ENCODE measurements around the gene ARAF. TPM values are rescaled to one million over a fixed set of nuclear protein-coding genes. Genes with fewer than 3 reads are reported as not detected.
"Not testable (repeated sequence)": the region's sequence is repeated elsewhere in the genome, so short reads cannot be mapped to it uniquely, and the experiment has no call there.

Gene ARAF
- total RNA-seq (10 to 100 TPM; 65.9 to 73.2 (median 69.2) TPM), polyA plus RNA-seq (33.2 TPM)
- long read RNA-seq, donor 1, transcript ARAF-203 (16 exons, 2,458 nt) = major isoform, 47 of 104 reads
- long read RNA-seq, donor 1, partial matches to known transcripts = 52 of 104 reads
- long read RNA-seq, donor 1, other reads (novel, unspliced or antisense) = 2 of 104 reads
- long read RNA-seq, donor 2, transcript ARAF-203 (16 exons, 2,458 nt) = major isoform, 30 of 49 reads
- long read RNA-seq, donor 2, partial matches to known transcripts = 15 of 49 reads
- long read RNA-seq, donor 2, other reads (novel, unspliced or antisense) = 4 of 49 reads
- long read RNA-seq, donor 3, transcript ARAF-203 (16 exons, 2,458 nt) = major isoform, 82 of 153 reads
- long read RNA-seq, donor 3, partial matches to known transcripts = 62 of 153 reads
- long read RNA-seq, donor 3, other reads (novel, unspliced or antisense) = 6 of 153 reads
- long read RNA-seq, donor 4, transcript ARAF-203 (16 exons, 2,458 nt) = major isoform, 36 of 62 reads
- long read RNA-seq, donor 4, partial matches to known transcripts = 16 of 62 reads
- long read RNA-seq, donor 4, other reads (novel, unspliced or antisense) = 6 of 62 reads

DNA sequence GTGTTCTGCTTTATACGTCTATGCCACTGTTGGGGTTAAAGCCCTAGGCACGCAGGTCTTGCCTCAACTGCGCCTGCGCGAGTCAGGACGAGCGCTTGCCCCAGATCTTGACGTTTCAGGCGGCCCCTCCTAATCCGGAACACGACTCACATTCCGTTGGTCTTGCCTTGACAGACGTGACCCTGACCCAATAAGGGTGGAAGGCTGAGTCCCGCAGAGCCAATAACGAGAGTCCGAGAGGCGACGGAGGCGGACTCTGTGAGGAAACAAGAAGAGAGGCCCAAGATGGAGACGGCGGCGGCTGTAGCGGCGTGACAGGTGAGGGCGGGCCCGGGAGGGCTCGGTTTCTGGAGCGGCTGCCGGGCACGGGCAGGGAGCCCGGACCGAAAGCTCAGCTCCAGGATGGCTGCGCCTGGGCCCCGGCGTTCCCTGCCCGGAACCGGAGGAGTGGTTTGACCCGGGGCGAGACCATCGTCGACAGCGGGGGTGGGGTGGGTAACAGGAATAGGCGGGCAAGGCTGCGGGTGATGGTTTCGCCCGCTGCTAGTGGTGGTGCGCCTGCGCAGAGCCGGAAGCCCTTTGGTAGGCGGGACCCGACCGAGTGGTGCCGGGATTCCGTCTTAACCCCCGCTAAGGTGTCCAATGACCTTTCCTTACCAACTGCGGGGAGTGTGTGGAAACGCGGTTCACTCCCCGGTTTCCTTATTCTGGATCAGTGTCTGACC is at the start of gene ARAF:
Gene ARAF, plus strand, starts transcription at position 272 of the 725 bp plus-strand sequence. CDS start 1,763 bp downstream, outside the sequence.
- Histone ChIP-seq H3K4me1 (ENCODE audit: control insufficient read depth, insufficient read depth, low read length) (peaks cover 3% of the 10 kb centered on the region), H3K27me3 (ENCODE audit: control insufficient read depth, insufficient read depth) (no peaks in the 10 kb centered on the region), H3K4me3 (ENCODE audit: low read length) (peak within 1 kb of the TSS; percentile 87), H3K27ac (ENCODE audit: low read length) (peak within 1 kb of the TSS; percentile 98), H3K9me3 (ENCODE audit: control insufficient read depth, low read length) (no peaks in the 10 kb centered on the region)
- under 1% methylated on average over 59 of the region's 59 CpGs for WGBS
- DNase-seq (peak; percentile 97), ATAC-seq (peak; percentile 96 to 97)
- intact Hi-C loops (cut with DNase I) = loop anchor here in 1 of 4 donors (5.0 kb wide), 1 partner anchor 86 kb away; no protein-coding TSS in a partner anchor

DNA sequence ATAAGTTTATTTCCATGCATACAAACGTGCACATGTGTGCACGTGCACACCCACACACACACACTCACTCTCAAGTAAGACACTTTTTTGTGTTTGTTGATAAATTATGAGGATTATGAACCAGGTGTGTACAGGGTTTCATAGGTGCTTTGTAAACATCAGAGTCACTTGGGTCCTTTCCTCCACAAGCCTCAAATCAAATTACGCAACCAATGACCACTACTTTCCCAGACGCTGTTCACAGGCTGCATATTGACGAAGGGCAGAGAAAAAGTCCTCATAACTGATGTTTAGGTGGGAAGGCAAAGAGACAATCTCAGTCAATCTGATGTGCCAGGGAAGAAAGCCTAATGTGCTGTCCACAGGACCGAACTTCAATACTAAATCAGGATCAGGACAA is 48.6 kb upstream of the ARAF start:
- H3K4me1 ChIP-seq (ENCODE audit: control insufficient read depth, insufficient read depth, low read length); H3K27ac ChIP-seq (ENCODE audit: low read length); ATAC-seq; H3K4me3 ChIP-seq (ENCODE audit: low read length); H3K9me3 ChIP-seq (ENCODE audit: control insufficient read depth, low read length); intact Hi-C loops (cut with DNase I); DNase-seq; H3K27me3 ChIP-seq (ENCODE audit: control insufficient read depth, insufficient read depth): not testable (repeated sequence)
- WGBS = 86% methylated on average over 4 of the region's 6 CpGs

DNA sequence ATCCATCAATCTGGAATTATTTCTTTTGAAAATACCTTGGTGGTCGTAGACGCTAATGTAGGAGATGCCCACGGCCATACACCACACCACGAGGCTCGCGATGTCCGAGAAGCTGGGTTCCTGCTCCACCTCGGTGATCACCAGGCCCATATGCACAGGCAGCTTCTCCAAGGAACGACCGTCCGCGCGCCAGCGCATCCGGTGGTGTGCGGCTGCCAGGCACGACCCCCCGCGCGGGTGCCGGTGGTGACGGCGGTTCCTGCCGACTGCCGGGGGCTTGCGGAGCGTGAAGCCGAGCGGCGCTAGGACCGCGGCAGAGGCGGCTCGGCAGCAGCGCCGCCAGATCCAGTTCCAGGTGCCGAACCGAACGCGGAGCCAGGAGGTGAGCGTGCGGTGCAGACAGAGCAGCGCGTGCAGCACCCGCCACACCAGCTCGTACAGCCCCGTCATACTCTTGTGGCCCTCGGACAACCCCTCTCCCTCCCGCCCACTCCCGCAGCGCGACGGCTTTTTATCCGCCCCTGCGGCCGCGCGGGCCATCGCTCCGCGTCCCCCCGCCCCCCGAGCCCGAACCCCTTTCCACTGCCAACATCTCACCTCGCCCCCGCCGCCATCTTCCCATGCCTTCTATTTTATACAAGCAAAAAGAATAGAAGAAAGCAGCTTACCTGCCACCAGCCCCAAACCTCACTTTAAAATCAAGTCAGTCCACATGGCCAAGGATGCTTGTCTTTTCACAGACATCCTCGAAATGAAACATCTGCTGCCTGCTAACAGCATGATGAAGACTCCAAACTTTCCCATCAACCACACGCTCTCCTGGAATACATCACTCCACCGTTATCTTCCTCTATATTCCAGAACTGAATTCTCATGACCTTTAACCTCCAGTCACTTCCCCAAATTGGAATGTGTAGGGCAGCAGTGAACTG is 47.7 kb upstream of the ARAF start:
- peak overlapping the region; percentile 48 for H3K4me3 ChIP-seq (ENCODE audit: low read length)
- H3K27ac ChIP-seq (ENCODE audit: low read length); H3K4me1 ChIP-seq (ENCODE audit: control insufficient read depth, insufficient read depth, low read length); DNase-seq; intact Hi-C loops (cut with DNase I); H3K27me3 ChIP-seq (ENCODE audit: control insufficient read depth, insufficient read depth); H3K9me3 ChIP-seq (ENCODE audit: control insufficient read depth, low read length): not testable (repeated sequence)
- peak; percentile 64 to 73 for ATAC-seq
- WGBS = 4% methylated on average over 29 of the region's 70 CpGs

GRCh38 chrX:47514533-47515235 is 46.3 kb upstream of the ARAF start:
- no peak overlapping the region for H3K27ac ChIP-seq (ENCODE audit: low read length)
- no peak for ATAC-seq
- H3K27me3 ChIP-seq (ENCODE audit: control insufficient read depth, insufficient read depth) = no peaks in the 10 kb centered on the region
- H3K4me3 ChIP-seq (ENCODE audit: low read length) = no peak overlapping the region
- no peaks in the 10 kb centered on the region for H3K4me1 ChIP-seq (ENCODE audit: control insufficient read depth, insufficient read depth, low read length)
- intact Hi-C loops (cut with DNase I) = no loop called here
- H3K9me3 ChIP-seq (ENCODE audit: control insufficient read depth, low read length) = no peaks in the 10 kb centered on the region
- DNase-seq = no peak
- WGBS = 84% methylated on average over 7 of the region's 7 CpGs

DNA sequence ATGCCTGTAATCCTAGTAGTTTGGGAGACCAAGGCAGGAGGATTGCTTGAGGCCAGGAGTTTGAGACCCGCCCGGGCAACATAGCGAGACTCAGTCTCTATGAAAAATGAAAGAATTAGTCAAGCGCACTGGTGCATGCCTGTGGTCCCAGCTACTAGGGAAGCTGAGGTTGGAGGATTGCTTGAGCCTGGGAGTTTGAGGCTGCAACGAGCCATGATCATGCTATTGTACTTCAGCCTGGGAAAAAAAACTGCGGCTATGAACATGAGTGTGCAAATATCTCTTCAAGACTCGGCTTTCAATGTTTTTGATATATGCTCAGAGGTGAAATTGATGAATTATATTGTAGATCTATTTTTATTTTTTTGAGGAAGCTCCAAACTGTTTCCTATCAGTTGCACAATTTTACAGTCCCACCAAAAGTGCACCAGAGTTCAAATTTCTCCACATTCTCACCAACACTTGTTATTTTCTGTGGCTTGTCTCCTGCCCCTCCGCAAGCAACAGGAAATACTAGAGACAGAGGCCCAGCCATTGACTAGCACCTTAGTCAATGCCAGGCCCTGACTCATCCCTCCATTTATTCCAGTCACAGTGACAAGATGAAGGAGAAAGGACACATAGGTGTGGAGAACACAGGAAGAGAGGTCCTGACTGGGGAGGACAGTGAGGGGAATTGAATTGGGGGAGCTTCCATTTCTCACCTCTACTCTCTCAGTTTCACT is 44.9 kb upstream of the ARAF start:
- no peaks in the 10 kb centered on the region for H3K27me3 ChIP-seq (ENCODE audit: control insufficient read depth, insufficient read depth)
- H3K9me3 ChIP-seq (ENCODE audit: control insufficient read depth, low read length) = no peaks in the 10 kb centered on the region
- intact Hi-C loops (cut with DNase I) = no loop called here
- no peaks in the 10 kb centered on the region for H3K4me1 ChIP-seq (ENCODE audit: control insufficient read depth, insufficient read depth, low read length)
- H3K27ac ChIP-seq (ENCODE audit: low read length) = no peak overlapping the region
- H3K4me3 ChIP-seq (ENCODE audit: low read length) = no peak overlapping the region
- ATAC-seq = no peak
- no peak for DNase-seq
- 90% methylated on average over 8 of the region's 8 CpGs for WGBS

DNA sequence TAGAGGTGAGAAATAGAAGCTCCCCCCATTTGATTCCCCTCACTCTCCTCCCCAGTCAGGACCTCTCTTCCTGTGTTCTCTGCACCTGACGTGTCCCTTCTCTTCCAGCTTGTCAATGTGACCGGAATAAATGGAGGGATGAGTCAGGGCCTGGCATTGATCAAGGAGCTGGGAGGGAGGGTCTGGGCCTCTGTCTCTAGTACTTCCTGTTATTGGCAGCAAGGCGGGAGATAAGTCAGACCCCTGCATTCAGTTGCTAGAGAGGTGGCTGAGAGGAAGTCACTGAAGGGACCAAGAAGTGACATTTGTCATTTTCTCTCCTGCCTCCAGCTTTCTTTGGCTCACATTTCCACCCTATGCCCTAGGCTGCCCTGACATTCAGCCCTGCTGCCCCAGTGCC is 42.9 kb upstream of the ARAF start:
- no peak for DNase-seq
- Histone ChIP-seq H3K27ac (ENCODE audit: low read length) (no peak overlapping the region), H3K4me3 (ENCODE audit: low read length) (no peak overlapping the region), H3K9me3 (ENCODE audit: control insufficient read depth, low read length) (no peaks in the 10 kb centered on the region), H3K4me1 (ENCODE audit: control insufficient read depth, insufficient read depth, low read length) (no peaks in the 10 kb centered on the region), H3K27me3 (ENCODE audit: control insufficient read depth, insufficient read depth) (no peaks in the 10 kb centered on the region)
- 66% methylated on average over 3 of the region's 3 CpGs for WGBS
- intact Hi-C loops (cut with DNase I) = no loop called here
- ATAC-seq = no peak

GRCh38 chrX:47523297-47523696 is 37.7 kb upstream of the ARAF start:
- Histone ChIP-seq H3K4me1 (ENCODE audit: control insufficient read depth, insufficient read depth, low read length) (no peaks in the 10 kb centered on the region), H3K4me3 (ENCODE audit: low read length) (peak overlapping the region; percentile 55), H3K27ac (ENCODE audit: low read length) (no peak overlapping the region), H3K9me3 (ENCODE audit: control insufficient read depth, low read length) (no peaks in the 10 kb centered on the region), H3K27me3 (ENCODE audit: control insufficient read depth, insufficient read depth) (no peaks in the 10 kb centered on the region)
- DNase-seq (peak; percentile 83 to 93 (median 93)), ATAC-seq (peak; percentile 97 to 98)
- WGBS = 2% methylated on average over 33 of the region's 33 CpGs
- intact Hi-C loops (cut with DNase I) = loop anchor here in 1 of 4 donors (5.0 kb wide), 1 partner anchor 331 kb away; the partner anchor contains the start of gene UBA1

DNA sequence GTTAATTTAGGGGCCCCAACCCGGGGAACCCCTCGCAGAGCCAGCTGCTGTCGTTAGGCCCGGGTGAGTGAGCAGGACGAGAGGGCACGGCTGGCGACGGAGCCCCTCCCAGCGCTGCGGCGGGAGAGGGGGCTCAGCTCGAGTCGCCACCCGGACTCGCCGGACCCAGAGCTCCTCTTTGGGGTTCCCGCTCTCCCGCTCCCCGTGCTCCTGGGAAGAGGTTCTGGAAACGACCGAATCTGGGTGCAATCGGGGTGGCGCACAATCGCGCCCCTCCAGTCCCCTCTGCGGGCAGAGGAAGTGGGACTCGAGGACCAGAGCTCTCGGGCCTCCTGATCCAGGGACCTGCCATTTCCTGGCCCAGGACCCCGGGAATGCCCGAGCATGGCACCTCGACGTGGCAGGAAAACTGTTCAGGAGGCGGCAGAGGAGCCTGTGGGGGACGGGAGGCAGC is 37.3 kb upstream of the ARAF start:
- no peak overlapping the region for H3K27ac ChIP-seq (ENCODE audit: low read length)
- H3K4me3 ChIP-seq (ENCODE audit: low read length) = peak overlapping the region; percentile 55
- DNase-seq (no peak), ATAC-seq (peak in 1 of 2 donors; percentile 56)
- WGBS = 2% methylated on average over 34 of the region's 34 CpGs
- H3K27me3 ChIP-seq (ENCODE audit: control insufficient read depth, insufficient read depth) = no peaks in the 10 kb centered on the region
- H3K9me3 ChIP-seq (ENCODE audit: control insufficient read depth, low read length) = no peaks in the 10 kb centered on the region
- H3K4me1 ChIP-seq (ENCODE audit: control insufficient read depth, insufficient read depth, low read length) = no peaks in the 10 kb centered on the region
- intact Hi-C loops (cut with DNase I) = loop anchor here in 1 of 4 donors (5.0 kb wide), 1 partner anchor 331 kb away; the partner anchor contains the start of gene UBA1

GRCh38 chrX:47529548-47529947 is 31.5 kb upstream of the ARAF start:
- Histone ChIP-seq H3K27ac (ENCODE audit: low read length) (no peak overlapping the region), H3K9me3 (ENCODE audit: control insufficient read depth, low read length) (no peaks in the 10 kb centered on the region), H3K27me3 (ENCODE audit: control insufficient read depth, insufficient read depth) (no peaks in the 10 kb centered on the region), H3K4me1 (ENCODE audit: control insufficient read depth, insufficient read depth, low read length) (no peaks in the 10 kb centered on the region), H3K4me3 (ENCODE audit: low read length) (no peak overlapping the region)
- ATAC-seq (no peak), DNase-seq (no peak)
- 93% methylated on average over 8 of the region's 8 CpGs for WGBS
- intact Hi-C loops (cut with DNase I) = no loop called here

Data from right cardiac atrium (tissue), 5 donors.